ENCODE measurements around the gene CD247. TPM values are rescaled to one million over a fixed set of nuclear protein-coding genes. Genes with fewer than 3 reads are reported as not detected.
"Not testable (repeated sequence)": the region's sequence is repeated elsewhere in the genome, so short reads cannot be mapped to it uniquely, and the experiment has no call there.

Gene CD247
- total RNA-seq (2012; rRNA removed), result not detected in 2 replicates

DNA sequence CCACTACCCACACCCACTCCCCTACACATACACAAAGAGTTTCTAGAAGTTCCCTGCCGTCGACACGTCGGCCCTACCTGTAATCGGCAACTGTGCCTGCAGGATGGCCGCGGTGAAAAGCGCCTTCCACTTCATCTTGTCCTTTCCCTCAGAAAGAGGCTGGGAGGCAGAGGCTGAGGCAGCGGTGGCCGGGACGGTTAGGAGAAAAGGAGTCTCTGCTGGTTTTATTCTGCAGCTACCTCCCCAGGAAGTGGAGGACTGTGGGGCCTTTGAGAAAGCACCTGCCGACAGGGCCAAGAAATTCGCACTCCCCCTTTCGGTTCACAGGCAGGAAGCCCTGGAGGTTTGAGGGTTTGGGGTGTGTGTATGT lies at the start of gene CD247:
CD247 (minus strand) TSS at position 199 of the 370 bp plus-strand sequence; CDS start at position 135, 64 bp downstream.
- Histone ChIP-seq H3K9me3 (replicated peaks; ENCODE audit: low read length) (no peaks in the 10 kb centered on the region), H3K27me3 (ENCODE audit: control insufficient read depth, insufficient read depth, low read length) (peaks cover 19% of the 10 kb centered on the region), H3K4me2 (ENCODE audit: low read length) (no peak within 1 kb of the TSS), H3K4me3 (ENCODE audit: low read length) (no peak within 1 kb of the TSS), H3K4me1 (ENCODE audit: control insufficient read depth, insufficient read depth, low read length) (no peaks in the 10 kb centered on the region), H3K9ac (ENCODE audit: low read depth, low read length) (no peak within 1 kb of the TSS), H3K36me3 (ENCODE audit: insufficient read depth, low read length) (no peaks in the 10 kb centered on the region)

DNA sequence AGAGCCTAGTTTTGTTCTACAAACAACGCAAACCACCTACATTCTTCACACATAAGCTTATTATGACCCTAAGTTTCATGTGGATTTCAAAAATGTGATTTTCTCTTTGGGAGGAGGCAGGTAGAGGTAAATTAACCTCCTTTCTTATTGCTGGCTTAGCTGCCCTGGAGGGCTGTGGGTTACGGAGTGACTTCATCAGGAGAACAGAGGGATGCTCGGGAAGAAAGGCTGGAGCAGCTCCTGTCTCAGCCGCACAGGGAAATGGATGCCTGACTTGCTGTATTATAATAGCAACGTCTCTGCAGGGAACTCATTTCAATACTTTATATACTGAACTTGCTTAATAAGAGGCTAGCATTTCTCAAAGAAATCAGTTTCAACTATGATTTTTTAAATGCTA lies 49.3 kb upstream of the CD247 start:
- H3K27me3 ChIP-seq (ENCODE audit: control insufficient read depth, insufficient read depth, low read length), result peaks cover 2% of the 10 kb centered on the region
- no peak overlapping the region for H3K4me3 ChIP-seq (ENCODE audit: low read length)
- H3K36me3 ChIP-seq (ENCODE audit: insufficient read depth, low read length), result no peaks in the 10 kb centered on the region
- H3K9me3 ChIP-seq (replicated peaks; ENCODE audit: low read length), result no peaks in the 10 kb centered on the region
- H3K9ac ChIP-seq (ENCODE audit: low read depth, low read length), result no peak overlapping the region
- H3K4me2 ChIP-seq (ENCODE audit: low read length), result no peak overlapping the region
- no peaks in the 10 kb centered on the region for H3K4me1 ChIP-seq (ENCODE audit: control insufficient read depth, insufficient read depth, low read length)

DNA sequence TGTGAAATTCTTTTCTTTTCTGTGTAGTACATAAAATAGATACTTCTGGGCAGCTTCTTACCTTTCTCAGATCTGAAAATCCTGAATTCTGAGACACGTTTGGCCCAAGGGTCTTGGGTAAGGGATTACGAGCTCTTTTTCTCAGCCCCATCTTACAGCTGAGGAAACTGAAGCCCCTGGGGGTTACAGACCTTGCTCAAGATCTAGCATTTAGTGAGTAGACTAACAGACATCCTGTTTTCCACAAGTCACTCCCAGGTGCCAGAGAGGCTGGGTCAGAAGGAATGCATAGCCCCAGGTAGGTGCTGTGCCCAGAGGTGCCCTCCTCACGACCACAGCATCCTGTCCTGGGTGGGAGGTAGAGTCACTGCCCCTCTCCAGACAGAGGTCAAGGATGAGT lies 48.4 kb upstream of the CD247 start:
- H3K36me3 ChIP-seq (ENCODE audit: insufficient read depth, low read length), result no peaks in the 10 kb centered on the region
- no peak overlapping the region for H3K4me3 ChIP-seq (ENCODE audit: low read length)
- H3K9me3 ChIP-seq (replicated peaks; ENCODE audit: low read length), result no peaks in the 10 kb centered on the region
- no peak overlapping the region for H3K4me2 ChIP-seq (ENCODE audit: low read length)
- H3K27me3 ChIP-seq (ENCODE audit: control insufficient read depth, insufficient read depth, low read length), result peaks cover 2% of the 10 kb centered on the region
- no peak overlapping the region for H3K9ac ChIP-seq (ENCODE audit: low read depth, low read length)
- H3K4me1 ChIP-seq (ENCODE audit: control insufficient read depth, insufficient read depth, low read length), result no peaks in the 10 kb centered on the region

DNA sequence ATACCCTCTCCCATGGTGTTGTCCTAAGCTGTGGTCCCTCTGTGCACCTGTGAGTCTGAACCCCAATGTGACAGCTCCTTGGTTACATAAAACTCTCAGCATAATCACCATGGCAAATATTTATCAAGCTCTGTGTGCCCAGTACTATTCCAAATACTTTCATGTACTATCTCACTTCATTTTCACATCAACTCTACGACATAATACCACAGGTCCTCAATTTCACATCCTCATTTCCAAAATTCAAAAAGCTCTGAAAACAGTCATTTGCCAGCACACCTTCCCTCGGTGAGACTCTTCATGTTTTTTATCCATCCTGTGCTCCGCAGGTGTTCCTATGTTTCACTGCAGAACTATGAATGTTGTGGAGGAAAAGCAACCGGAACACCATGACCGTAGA lies 47.6 kb upstream of the CD247 start:
- Histone ChIP-seq H3K4me1 (ENCODE audit: control insufficient read depth, insufficient read depth, low read length) (no peaks in the 10 kb centered on the region), H3K4me2 (ENCODE audit: low read length) (no peak overlapping the region)

DNA sequence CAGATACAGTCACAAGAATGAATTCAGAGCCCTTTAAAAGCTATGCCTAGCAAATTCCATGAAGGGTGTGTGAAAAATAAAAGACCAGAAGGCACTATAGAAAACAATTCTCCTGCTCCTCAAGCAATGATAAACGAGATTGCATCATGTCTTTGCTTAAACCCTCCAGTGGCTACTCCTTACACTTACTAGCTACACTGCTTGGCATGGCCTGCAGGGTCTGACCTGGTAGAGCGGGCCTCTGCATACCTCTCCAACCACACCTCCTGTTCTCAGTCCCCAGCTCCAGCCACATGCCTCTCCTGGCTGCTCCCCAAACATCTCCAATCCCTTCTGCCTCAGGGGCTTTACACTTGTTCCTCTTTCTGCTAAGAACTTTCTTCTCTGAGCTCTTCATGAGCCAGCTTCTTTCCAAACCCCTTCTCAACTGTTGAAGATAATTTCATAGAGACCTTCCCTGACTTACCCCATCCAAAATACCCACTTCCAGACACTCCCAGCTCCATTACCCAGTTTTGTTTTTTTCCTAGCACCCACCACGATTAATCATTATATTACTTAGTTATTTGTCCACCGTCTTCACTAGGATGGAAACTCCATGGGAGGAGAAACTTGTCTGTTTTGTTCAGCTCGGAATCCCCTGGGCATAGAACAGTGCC lies 46.4 kb upstream of the CD247 start:
- no peak overlapping the region for H3K9ac ChIP-seq (ENCODE audit: low read depth, low read length)
- no peak overlapping the region for H3K4me2 ChIP-seq (ENCODE audit: low read length)
- no peaks in the 10 kb centered on the region for H3K4me1 ChIP-seq (ENCODE audit: control insufficient read depth, insufficient read depth, low read length)
- H3K4me3 ChIP-seq (ENCODE audit: low read length), result no peak overlapping the region
- no peaks in the 10 kb centered on the region for H3K36me3 ChIP-seq (ENCODE audit: insufficient read depth, low read length)
- H3K27me3 ChIP-seq (ENCODE audit: control insufficient read depth, insufficient read depth, low read length), result peaks cover 12% of the 10 kb centered on the region
- H3K9me3 ChIP-seq (replicated peaks; ENCODE audit: low read length), result no peaks in the 10 kb centered on the region

More for the DNA sequence above, 47.6 kb upstream of the CD247 start:
- H3K9ac ChIP-seq (ENCODE audit: low read depth, low read length), result no peak overlapping the region
- H3K4me3 ChIP-seq (ENCODE audit: low read length), result no peak overlapping the region
- H3K36me3 ChIP-seq (ENCODE audit: insufficient read depth, low read length), result no peaks in the 10 kb centered on the region
- no peaks in the 10 kb centered on the region for H3K9me3 ChIP-seq (replicated peaks; ENCODE audit: low read length)
- H3K27me3 ChIP-seq (ENCODE audit: control insufficient read depth, insufficient read depth, low read length), result peaks cover 7% of the 10 kb centered on the region

DNA sequence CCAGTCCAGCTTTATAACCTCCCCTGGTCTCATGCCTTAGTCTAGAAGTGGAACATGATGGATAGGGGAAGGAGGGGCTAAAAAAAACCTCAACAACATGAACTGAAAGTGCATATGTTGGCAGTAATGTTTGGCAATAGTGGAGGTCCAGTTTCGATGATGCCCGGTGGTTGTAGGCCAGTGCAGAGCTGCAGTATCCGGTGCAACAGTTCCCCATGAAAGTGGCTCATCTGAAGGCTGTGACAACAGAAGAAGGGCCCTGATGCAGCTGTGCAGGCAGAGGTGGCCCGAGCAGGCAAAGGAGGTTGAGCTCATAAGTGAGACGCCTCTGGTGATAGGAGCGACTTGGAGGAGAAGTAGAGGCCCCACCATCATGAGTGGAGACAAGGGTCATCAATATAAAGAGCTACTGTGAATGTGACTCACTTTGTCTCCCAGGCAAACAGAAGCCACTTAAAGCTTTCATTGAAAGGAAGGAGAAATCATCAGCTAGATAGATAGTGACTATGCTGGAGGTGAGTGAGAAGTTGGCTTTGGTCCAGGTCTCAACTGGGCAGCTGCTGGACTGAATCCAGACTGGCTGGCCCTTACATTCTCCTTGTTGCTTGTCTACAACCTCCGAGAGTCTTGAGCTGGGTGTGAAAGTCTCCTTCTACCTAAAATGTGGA lies 45.4 kb upstream of the CD247 start:
- no peaks in the 10 kb centered on the region for H3K4me1 ChIP-seq (ENCODE audit: control insufficient read depth, insufficient read depth, low read length)
- H3K4me3 ChIP-seq (ENCODE audit: low read length), result no peak overlapping the region

GRCh38 chr1:167562702-167563101 lies 44.4 kb upstream of the CD247 start:
- H3K36me3 ChIP-seq (ENCODE audit: insufficient read depth, low read length), result no peaks in the 10 kb centered on the region
- no peak overlapping the region for H3K4me3 ChIP-seq (ENCODE audit: low read length)
- H3K9ac ChIP-seq (ENCODE audit: low read depth, low read length), result no peak overlapping the region
- no peak overlapping the region for H3K4me2 ChIP-seq (ENCODE audit: low read length)
- no peaks in the 10 kb centered on the region for H3K9me3 ChIP-seq (replicated peaks; ENCODE audit: low read length)
- H3K4me1 ChIP-seq (ENCODE audit: control insufficient read depth, insufficient read depth, low read length), result no peaks in the 10 kb centered on the region
- peaks cover 10% of the 10 kb centered on the region for H3K27me3 ChIP-seq (ENCODE audit: control insufficient read depth, insufficient read depth, low read length)

More for the DNA sequence above, 45.4 kb upstream of the CD247 start:
- Histone ChIP-seq H3K27me3 (ENCODE audit: control insufficient read depth, insufficient read depth, low read length) (peaks cover 12% of the 10 kb centered on the region), H3K36me3 (ENCODE audit: insufficient read depth, low read length) (no peaks in the 10 kb centered on the region), H3K9me3 (replicated peaks; ENCODE audit: low read length) (no peaks in the 10 kb centered on the region), H3K4me2 (ENCODE audit: low read length) (no peak overlapping the region), H3K9ac (ENCODE audit: low read depth, low read length) (no peak overlapping the region)

GRCh38 chr1:167561753-167562152 lies 43.4 kb upstream of the CD247 start:
- Histone ChIP-seq H3K4me2 (ENCODE audit: low read length) (no peak overlapping the region), H3K9me3 (replicated peaks; ENCODE audit: low read length) (no peaks in the 10 kb centered on the region)

DNA sequence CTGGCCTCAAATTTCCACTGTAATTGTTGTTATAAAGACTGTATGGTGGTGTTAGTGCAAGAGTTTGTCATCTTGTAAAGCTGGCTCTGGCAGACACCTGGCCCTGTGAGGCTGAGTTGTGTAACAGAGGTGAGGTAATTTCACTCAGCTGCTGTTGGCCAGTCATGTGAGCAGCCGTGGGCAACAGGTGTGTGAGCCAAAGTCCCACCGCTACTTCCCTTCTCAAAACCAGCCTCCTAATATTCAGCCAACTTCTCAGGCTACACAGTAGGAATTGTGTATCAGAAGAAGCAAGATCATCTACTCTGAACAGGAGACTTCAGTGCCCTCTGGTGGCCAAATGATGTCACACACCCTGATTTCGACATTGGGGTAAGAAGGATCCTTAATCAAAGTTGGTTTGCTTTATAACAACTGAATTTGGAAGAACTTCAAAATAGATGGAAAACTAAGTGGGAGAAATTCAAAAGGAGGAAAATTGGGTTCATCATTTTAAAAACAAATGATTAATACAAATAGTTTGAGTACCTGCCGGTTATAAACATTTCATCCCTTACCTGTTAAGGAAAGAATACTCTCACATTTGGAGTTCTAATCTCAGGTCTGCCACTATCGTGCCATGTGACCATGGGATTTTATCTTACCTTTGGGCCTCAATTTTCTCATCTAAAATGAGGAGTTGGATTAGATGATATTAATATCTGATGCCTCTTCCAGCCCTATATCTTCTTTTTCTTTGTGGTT lies 37.8 kb upstream of the CD247 start:
- no peak overlapping the region for H3K4me2 ChIP-seq (ENCODE audit: low read length)
- peaks cover 5% of the 10 kb centered on the region for H3K27me3 ChIP-seq (ENCODE audit: control insufficient read depth, insufficient read depth, low read length)
- H3K9me3 ChIP-seq (replicated peaks; ENCODE audit: low read length), result no peaks in the 10 kb centered on the region
- H3K4me1 ChIP-seq (ENCODE audit: control insufficient read depth, insufficient read depth, low read length), result peaks cover 7% of the 10 kb centered on the region
- no peaks in the 10 kb centered on the region for H3K36me3 ChIP-seq (ENCODE audit: insufficient read depth, low read length)
- no peak overlapping the region for H3K4me3 ChIP-seq (ENCODE audit: low read length)
- H3K9ac ChIP-seq (ENCODE audit: low read depth, low read length), result no peak overlapping the region

More at GRCh38 chr1:167561753-167562152, 43.4 kb upstream of the CD247 start:
- H3K4me3 ChIP-seq (ENCODE audit: low read length), result no peak overlapping the region
- H3K4me1 ChIP-seq (ENCODE audit: control insufficient read depth, insufficient read depth, low read length), result no peaks in the 10 kb centered on the region
- H3K36me3 ChIP-seq (ENCODE audit: insufficient read depth, low read length), result no peaks in the 10 kb centered on the region
- H3K27me3 ChIP-seq (ENCODE audit: control insufficient read depth, insufficient read depth, low read length), result peaks cover 10% of the 10 kb centered on the region
- no peak overlapping the region for H3K9ac ChIP-seq (ENCODE audit: low read depth, low read length)

GRCh38 chr1:167555072-167555471 lies 36.7 kb upstream of the CD247 start:
- not testable (repeated sequence) for H3K36me3 ChIP-seq (ENCODE audit: insufficient read depth, low read length); H3K4me1 ChIP-seq (ENCODE audit: control insufficient read depth, insufficient read depth, low read length); H3K9me3 ChIP-seq (replicated peaks; ENCODE audit: low read length); H3K4me3 ChIP-seq (ENCODE audit: low read length); H3K4me2 ChIP-seq (ENCODE audit: low read length); H3K27me3 ChIP-seq (ENCODE audit: control insufficient read depth, insufficient read depth, low read length); H3K9ac ChIP-seq (ENCODE audit: low read depth, low read length)

DNA sequence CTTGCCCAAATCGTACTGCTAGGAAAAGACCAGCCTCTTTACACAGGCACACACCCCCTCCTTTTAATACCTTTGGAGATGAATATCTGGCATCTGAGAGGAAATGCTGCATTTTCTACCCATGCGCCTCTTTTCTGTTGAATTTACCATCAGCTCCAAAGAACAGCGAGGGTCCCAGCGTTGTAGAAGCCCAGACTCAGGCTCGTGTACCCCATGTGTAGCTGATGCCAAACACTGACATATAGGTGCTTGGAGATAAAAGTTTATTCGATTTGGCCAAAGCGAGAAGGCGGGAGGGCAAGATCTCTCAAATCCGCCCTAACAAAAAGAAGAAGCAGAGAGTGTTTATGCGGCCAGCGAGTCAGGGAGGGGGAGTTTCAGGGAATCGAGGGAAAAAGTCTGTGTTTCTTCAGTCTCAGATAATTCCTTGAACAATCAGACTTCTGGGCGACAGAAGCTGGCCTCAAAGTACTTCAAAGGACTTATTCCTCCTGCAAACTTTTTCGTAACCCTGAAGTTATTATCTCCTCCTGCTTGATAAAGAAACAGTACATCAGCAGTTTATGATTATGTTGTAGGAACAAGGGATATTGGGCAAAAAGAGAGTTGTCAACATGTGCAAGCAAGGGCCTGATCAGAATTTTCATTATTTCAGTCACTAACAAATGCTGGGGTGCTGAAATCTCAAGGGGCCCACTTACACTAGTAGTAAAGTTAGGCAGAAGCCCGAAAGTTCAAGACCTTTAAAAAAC lies 35.9 kb upstream of the CD247 start:
- Histone ChIP-seq H3K4me3 (ENCODE audit: low read length) (peak overlapping the region; percentile 84), H3K27me3 (ENCODE audit: control insufficient read depth, insufficient read depth, low read length) (no peaks in the 10 kb centered on the region), H3K9me3 (replicated peaks; ENCODE audit: low read length) (no peaks in the 10 kb centered on the region), H3K4me1 (ENCODE audit: control insufficient read depth, insufficient read depth, low read length) (peaks cover 7% of the 10 kb centered on the region), H3K36me3 (ENCODE audit: insufficient read depth, low read length) (no peaks in the 10 kb centered on the region), H3K9ac (ENCODE audit: low read depth, low read length) (peak overlapping the region; percentile 17), H3K4me2 (ENCODE audit: low read length) (peak overlapping the region; percentile 83)
